HCT116 (cell line): ENCODE data around the gene PDE6B. TPM values are rescaled to one million over a fixed set of nuclear protein-coding genes. Genes with fewer than 3 reads are reported as not detected.

ENCODE experiments used
- ATAC-seq: fragments of 200-7000 bp; cut with Tn5 transposase; 2 replicates; pipeline ENCODE4 v1.9.1; 2020; ENCODE audit warnings: mild to moderate bottlenecking, moderate library complexity
- BruUV-seq: library from RNA; stranded (reverse); fragments of 400-500 nt; replicated peaks from 2 replicates; lab custom pipeline; 2021; lab: Mats Ljungman, UMichigan
- CTCF ChIA-PET: fragments of 300-600 bp; sonication (Branson Sonifier 250); formaldehyde crosslinking; loops from one replicate; lab custom pipeline; 2021; ENCODE audit warnings: antibody characterized with exemption; lab: Charles Lee
- POLR2A ChIA-PET: fragments of 300-600, 350-600 bp; sonication (Branson Sonifier 250); formaldehyde crosslinking; loops from one replicate; lab custom pipeline; 2021; ENCODE audit warnings: antibody characterized with exemption; lab: Charles Lee
- RAD21 ChIA-PET, 2 experiments: fragments of 300-600 bp; sonication (Branson Sonifier 250); formaldehyde crosslinking; loops; one replicate each; lab custom pipeline; 2023; ENCODE audit warnings: low total read pairs in 2 of 2; ENCODE audit not compliant: uncharacterized antibody in 2 of 2, unreplicated experiment in 2 of 2, low non-redundant PET in 1 of 2; lab: Charles Lee
- DNase-seq: peaks from one replicate; pipeline ENCODE4 v3.0.0-alpha.2; 2010; ENCODE audit warnings: low read depth, low spot score
- H2AFZ ChIP-seq: fragments of 200-600 bp; shearing (Covaris generic), sonication (generic); 2 replicates; pipeline ENCODE4 v1.6.1; 2017; ENCODE audit warnings: low read depth, mixed run types, mixed read lengths, antibody characterized with exemption, low read length; ENCODE audit not compliant: poor library complexity, severe bottlenecking
- H3K27ac ChIP-seq: 2 replicates; pipeline ENCODE4 v1.5.1; 2012; ENCODE audit warnings: low read depth, low read length
- H3K27me3 ChIP-seq: fragments of 200-600 bp; sonication (generic); 2 replicates; pipeline ENCODE4 v1.6.1; 2016; ENCODE audit warnings: mixed run types, low read length, mixed read lengths; ENCODE audit not compliant: insufficient read depth
- H3K36me3 ChIP-seq, 2 experiments: fragments of 200-500 bp in 1 of 2; fragments of 200-600 bp in 1 of 2; sonication (Bioruptor generic) in 1 of 2; sonication (generic) in 1 of 2; 2 replicates each; pipeline versions ENCODE4 v1.5.1 to v1.6.1; 2014 to 2016; ENCODE audit warnings: low read length in 2 of 2, inconsistent platforms in 1 of 2, mixed read lengths in 1 of 2, mixed run types in 1 of 2; ENCODE audit not compliant: insufficient read depth in 2 of 2, control insufficient read depth in 1 of 2
- H3K4me1 ChIP-seq, 2 experiments: fragments of 200-600 bp in 1 of 2; sonication (generic) in 1 of 2; 2 replicates each; pipeline versions ENCODE4 v1.5.1 to v1.6.1; 2012 to 2017; ENCODE audit warnings: low read length in 2 of 2, inconsistent platforms in 1 of 2, mild to moderate bottlenecking in 1 of 2, mixed read lengths in 1 of 2, mixed run types in 1 of 2, moderate library complexity in 1 of 2; ENCODE audit not compliant: insufficient read depth in 2 of 2, control insufficient read depth in 1 of 2
- H3K4me2 ChIP-seq: fragments of 200-600 bp; sonication (generic); 2 replicates; pipeline ENCODE4 v1.6.1; 2017; ENCODE audit warnings: mixed run types, low read length, mixed read lengths
- H3K4me3 ChIP-seq, 2 experiments: fragments of 200-600 bp in 1 of 2; sonication (generic) in 1 of 2; replicated peaks in 1 of 2; 2 replicates each; pipeline ENCODE4 v1.5.1; 2011 to 2016; ENCODE audit warnings: low read length in 2 of 2, control low read depth in 1 of 2, low read depth in 1 of 2, mild to moderate bottlenecking in 1 of 2, mixed read lengths in 1 of 2, mixed run types in 1 of 2
- H3K79me2 ChIP-seq: fragments of 200-600 bp; sonication (generic); 2 replicates; pipeline ENCODE4 v1.6.1; 2017; ENCODE audit warnings: mild to moderate bottlenecking, mixed run types, low read length, moderate library complexity, mixed read lengths; ENCODE audit not compliant: insufficient read depth
- H3K9ac ChIP-seq: fragments of 200-600 bp; sonication (generic); 2 replicates; pipeline ENCODE4 v1.6.1; 2016; ENCODE audit warnings: low read length, mixed read lengths
- H3K9me2 ChIP-seq: fragments of 200-600 bp; sonication (generic), shearing (Covaris generic); 2 replicates; pipeline ENCODE4 v1.6.1; 2017; ENCODE audit warnings: mixed run types, mild to moderate bottlenecking, moderate library complexity; ENCODE audit not compliant: insufficient read depth
- H3K9me3 ChIP-seq, 2 experiments: fragments of 200-500 bp in 1 of 2; fragments of 200-600 bp in 1 of 2; sonication (Bioruptor generic) in 1 of 2; sonication (generic) in 1 of 2; 2 replicates each; pipeline ENCODE4 v1.6.1; 2014 to 2017; ENCODE audit warnings: low read length in 2 of 2, mixed read lengths in 2 of 2, inconsistent platforms in 1 of 2, low read depth in 1 of 2, mild to moderate bottlenecking in 1 of 2, mixed run types in 1 of 2, moderate library complexity in 1 of 2; ENCODE audit not compliant: control insufficient read depth in 1 of 2, insufficient read depth in 1 of 2
- H4K20me1 ChIP-seq: fragments of 200-600 bp; sonication (generic), shearing (Covaris generic); 2 replicates; pipeline ENCODE4 v1.6.1; 2017; ENCODE audit warnings: mixed run types, mild to moderate bottlenecking, moderate library complexity; ENCODE audit not compliant: insufficient read depth
- CBX3 ChIP-seq: IDR thresholded peaks from 2 replicates; pipeline ENCODE4 v1.6.1; 2012; ENCODE audit warnings: low read depth
- CEBPB ChIP-seq: IDR thresholded peaks from 2 replicates; pipeline ENCODE4 v1.6.1; 2012; ENCODE audit warnings: low read depth
- POLR2A ChIP-seq: IDR thresholded peaks from 2 replicates; pipeline ENCODE4 v1.7.0; 2011; ENCODE audit warnings: borderline replicate concordance; ENCODE audit not compliant: insufficient read depth, insufficient read length; ENCODE audit errors: extremely low read depth
- SRF ChIP-seq: IDR thresholded peaks from 2 replicates; pipeline ENCODE4 v1.6.1; 2012; ENCODE audit warnings: low read depth
- TCF7L2 ChIP-seq: IDR thresholded peaks from 2 replicates; pipeline ENCODE4 v1.7.0; 2011; ENCODE audit warnings: borderline replicate concordance, inconsistent platforms; ENCODE audit not compliant: insufficient read depth, insufficient read length; ENCODE audit errors: extremely low read depth
- ZNF274 ChIP-seq: fragments of 200-500 bp; sonication (Bioruptor generic); IDR thresholded peaks from 2 replicates; pipeline ENCODE4 v1.6.1; 2014; ENCODE audit warnings: mild to moderate bottlenecking, low read depth, low read length, inconsistent platforms
- intact Hi-C: fragments of 100-400 bp; cut with micrococcal nuclease; formaldehyde crosslinking; loops from 2 replicates; pipeline ENCODE4 v1.10.0; 2022
- total RNA-seq: library from RNA; stranded (reverse); gene quantifications from one replicate; pipeline ENCODE4 v1.2.1, GENCODE V29; 2021; ENCODE audit not compliant: unreplicated experiment
- TF ChIP-seq, protein P1 (sequence below): IDR thresholded peaks from 2 replicates; pipeline ENCODE4 v1.6.1; 2012
- TF ChIP-seq, protein P2 (sequence below): IDR thresholded peaks from 2 replicates; pipeline ENCODE4 v1.6.1; 2012; ENCODE audit warnings: low read depth

PDE6B gene
- total RNA-seq, 1 experiment from 2014 or later: not detected

DNA sequence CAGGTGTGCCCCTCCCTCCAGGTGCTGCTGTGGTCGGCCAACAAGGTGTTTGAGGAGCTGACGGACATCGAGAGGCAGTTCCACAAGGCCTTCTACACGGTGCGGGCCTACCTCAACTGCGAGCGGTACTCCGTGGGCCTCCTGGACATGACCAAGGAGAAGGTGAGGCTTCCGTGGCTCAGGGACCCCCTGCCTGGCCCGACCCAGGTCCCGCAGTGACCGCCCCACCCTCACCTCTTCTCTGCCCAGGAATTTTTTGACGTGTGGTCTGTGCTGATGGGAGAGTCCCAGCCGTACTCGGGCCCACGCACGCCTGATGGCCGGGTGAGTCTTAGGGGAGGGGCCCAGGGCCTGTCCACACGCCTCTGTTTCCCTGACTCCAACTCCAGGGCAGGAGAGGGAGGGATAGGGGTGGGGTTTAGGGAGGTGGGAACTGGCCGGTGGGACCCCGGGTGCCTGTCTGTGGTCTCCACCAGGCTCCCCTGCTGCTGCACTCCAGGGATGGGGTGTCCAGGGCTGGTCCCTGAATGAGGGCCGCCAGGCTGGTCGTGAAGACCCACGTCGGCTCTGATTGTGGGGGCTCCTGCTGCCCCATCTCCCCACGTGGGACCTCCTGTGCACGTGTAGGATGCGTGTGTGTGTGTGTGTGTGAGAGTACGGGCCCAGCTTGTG lies 28.6 kb downstream of the PDE6B start:
- no peak overlapping the region for H2AFZ ChIP-seq
- no peak overlapping the region for H3K27ac ChIP-seq
- H4K20me1 ChIP-seq: no peaks in the 10 kb centered on the region
- H3K9ac ChIP-seq: no peak overlapping the region
- no TSS peak for BruUV-seq
- no peak for ATAC-seq
- no peaks in the 10 kb centered on the region for H3K9me3 ChIP-seq
- no peaks in the 10 kb centered on the region for H3K4me1 ChIP-seq
- POLR2A ChIA-PET: no interaction called here
- no peaks in the 10 kb centered on the region for H3K79me2 ChIP-seq
- no peak overlapping the region for H3K4me2 ChIP-seq
- CTCF ChIA-PET: no interaction called here
- intact Hi-C loops: no loop called here
- H3K4me3 ChIP-seq: no peak overlapping the region
- no peaks in the 10 kb centered on the region for H3K27me3 ChIP-seq
- no peak for TF ChIP-seq SRF
- no peak for TF ChIP-seq CBX3
- no peak for TF ChIP-seq TCF7L2
- TF ChIP-seq, protein P1, sequence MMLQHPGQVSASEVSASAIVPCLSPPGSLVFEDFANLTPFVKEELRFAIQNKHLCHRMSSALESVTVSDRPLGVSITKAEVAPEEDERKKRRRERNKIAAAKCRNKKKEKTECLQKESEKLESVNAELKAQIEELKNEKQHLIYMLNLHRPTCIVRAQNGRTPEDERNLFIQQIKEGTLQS: no peak
- TF ChIP-seq, protein P2, sequence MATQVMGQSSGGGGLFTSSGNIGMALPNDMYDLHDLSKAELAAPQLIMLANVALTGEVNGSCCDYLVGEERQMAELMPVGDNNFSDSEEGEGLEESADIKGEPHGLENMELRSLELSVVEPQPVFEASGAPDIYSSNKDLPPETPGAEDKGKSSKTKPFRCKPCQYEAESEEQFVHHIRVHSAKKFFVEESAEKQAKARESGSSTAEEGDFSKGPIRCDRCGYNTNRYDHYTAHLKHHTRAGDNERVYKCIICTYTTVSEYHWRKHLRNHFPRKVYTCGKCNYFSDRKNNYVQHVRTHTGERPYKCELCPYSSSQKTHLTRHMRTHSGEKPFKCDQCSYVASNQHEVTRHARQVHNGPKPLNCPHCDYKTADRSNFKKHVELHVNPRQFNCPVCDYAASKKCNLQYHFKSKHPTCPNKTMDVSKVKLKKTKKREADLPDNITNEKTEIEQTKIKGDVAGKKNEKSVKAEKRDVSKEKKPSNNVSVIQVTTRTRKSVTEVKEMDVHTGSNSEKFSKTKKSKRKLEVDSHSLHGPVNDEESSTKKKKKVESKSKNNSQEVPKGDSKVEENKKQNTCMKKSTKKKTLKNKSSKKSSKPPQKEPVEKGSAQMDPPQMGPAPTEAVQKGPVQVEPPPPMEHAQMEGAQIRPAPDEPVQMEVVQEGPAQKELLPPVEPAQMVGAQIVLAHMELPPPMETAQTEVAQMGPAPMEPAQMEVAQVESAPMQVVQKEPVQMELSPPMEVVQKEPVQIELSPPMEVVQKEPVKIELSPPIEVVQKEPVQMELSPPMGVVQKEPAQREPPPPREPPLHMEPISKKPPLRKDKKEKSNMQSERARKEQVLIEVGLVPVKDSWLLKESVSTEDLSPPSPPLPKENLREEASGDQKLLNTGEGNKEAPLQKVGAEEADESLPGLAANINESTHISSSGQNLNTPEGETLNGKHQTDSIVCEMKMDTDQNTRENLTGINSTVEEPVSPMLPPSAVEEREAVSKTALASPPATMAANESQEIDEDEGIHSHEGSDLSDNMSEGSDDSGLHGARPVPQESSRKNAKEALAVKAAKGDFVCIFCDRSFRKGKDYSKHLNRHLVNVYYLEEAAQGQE: no peak
- TF ChIP-seq ZNF274: no peak
- no peak for TF ChIP-seq CEBPB
- no peak for TF ChIP-seq POLR2A
- RAD21 ChIA-PET: no interaction called here
- no peak for DNase-seq
- H3K9me2 ChIP-seq: no peaks in the 10 kb centered on the region
- no peaks in the 10 kb centered on the region for H3K36me3 ChIP-seq
